GM12874 (cell line): ENCODE measurements around the gene MPLKIP.

ENCODE experiments used
- TF ChIP-seq, protein P1 (sequence below): IDR thresholded peaks from 2 replicates; pipeline ENCODE4 v1.5.1; 2011; ENCODE audit warnings: low read depth, mild to moderate bottlenecking, control low read depth, low read length, moderate library complexity; ENCODE audit not compliant: insufficient read depth

Gene MPLKIP

DNA sequence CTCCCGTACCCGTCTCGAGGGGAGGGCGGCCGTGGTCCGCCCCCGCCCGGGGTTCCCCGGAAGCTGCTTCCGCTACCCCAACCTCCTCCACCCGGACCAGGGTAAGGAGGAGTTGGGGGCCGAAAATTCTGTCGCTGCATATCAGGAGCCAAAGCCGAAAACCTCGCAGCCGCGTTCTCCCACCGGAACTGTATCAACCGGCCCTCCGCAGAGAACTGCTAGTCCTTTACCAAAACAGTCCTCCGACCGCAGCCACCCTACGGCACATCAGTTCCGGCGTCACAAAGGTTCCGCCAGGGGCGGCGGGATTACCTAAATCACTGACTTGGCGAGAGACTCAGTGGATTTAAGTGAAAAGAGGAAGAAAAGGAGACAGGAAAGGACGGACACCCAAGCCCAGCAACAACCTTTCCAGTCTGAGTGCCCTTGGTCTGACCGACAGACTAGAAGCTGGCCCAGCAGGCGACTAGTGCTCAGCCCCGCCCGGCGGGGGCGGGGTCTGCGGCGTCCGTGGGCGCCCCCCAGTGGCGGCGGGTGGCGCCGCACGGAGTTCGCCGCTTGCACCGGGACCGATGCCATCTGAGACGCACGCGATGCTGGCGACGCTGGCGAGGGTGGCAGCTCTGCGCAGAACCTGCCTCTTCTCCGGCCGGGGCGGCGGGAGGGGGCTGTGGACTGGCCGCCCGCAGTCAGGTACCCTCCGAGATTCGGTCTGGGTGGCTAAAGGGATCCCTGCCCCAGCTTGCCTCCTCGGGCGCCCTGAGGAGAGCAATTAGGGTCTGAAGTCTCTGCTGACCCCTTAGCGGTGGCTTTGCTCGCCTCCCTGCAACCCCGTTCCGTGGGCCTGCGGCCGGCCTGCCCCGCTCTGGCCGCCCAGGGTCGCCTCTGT, at the start of gene MPLKIP, which contains the start of gene SUGCT:
TSS of gene MPLKIP (minus strand) at position 195 of the 889 bp plus-strand sequence. CDS start at position 140, 55 bp downstream.
TSS of gene SUGCT (plus strand) at position 578 of the 889 bp plus-strand sequence.
- TF ChIP-seq, protein P1, sequence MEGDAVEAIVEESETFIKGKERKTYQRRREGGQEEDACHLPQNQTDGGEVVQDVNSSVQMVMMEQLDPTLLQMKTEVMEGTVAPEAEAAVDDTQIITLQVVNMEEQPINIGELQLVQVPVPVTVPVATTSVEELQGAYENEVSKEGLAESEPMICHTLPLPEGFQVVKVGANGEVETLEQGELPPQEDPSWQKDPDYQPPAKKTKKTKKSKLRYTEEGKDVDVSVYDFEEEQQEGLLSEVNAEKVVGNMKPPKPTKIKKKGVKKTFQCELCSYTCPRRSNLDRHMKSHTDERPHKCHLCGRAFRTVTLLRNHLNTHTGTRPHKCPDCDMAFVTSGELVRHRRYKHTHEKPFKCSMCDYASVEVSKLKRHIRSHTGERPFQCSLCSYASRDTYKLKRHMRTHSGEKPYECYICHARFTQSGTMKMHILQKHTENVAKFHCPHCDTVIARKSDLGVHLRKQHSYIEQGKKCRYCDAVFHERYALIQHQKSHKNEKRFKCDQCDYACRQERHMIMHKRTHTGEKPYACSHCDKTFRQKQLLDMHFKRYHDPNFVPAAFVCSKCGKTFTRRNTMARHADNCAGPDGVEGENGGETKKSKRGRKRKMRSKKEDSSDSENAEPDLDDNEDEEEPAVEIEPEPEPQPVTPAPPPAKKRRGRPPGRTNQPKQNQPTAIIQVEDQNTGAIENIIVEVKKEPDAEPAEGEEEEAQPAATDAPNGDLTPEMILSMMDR, result peak; percentile 97

DNA sequence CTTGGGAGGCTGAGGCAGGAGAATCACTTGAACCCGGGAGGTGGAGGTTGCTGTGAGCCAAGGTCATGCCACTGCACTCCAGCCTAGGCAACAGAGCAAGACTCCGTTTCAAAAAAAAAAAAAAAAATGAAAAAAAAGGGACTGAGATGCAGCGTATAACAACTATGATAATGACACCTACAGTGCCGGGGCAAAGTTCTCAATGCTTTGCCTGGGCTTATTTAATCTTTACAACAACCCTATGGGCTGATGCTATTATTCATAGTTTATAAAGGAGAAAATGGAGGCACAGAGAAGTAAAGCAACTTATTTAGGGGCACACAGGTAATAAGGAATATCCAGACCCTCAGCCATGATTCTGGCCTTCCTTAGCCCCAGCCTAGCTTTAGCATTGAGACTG, 48.0 kb upstream of the MPLKIP start:
- TF ChIP-seq, protein P1, result no peak

DNA sequence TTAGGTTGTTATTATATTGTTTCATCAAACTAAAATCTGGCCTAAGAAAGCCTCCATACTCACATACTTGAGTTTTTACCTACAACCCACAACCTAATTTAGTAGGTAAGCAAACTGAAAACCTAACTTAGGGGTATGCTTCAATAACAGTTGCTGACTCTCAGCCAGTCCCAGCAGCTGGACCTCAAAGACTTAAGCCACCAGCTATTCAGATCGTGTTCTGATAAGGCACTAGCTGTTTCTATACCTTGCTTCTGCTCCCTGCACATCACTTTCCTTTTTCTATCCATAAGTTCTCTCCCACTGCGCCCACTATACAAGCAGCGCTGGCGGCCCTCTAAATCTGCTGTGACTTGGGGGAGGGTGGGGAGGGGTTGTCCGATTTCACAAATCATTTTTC, 42.6 kb upstream of the MPLKIP start:
- TF ChIP-seq, protein P1, result no peak

DNA sequence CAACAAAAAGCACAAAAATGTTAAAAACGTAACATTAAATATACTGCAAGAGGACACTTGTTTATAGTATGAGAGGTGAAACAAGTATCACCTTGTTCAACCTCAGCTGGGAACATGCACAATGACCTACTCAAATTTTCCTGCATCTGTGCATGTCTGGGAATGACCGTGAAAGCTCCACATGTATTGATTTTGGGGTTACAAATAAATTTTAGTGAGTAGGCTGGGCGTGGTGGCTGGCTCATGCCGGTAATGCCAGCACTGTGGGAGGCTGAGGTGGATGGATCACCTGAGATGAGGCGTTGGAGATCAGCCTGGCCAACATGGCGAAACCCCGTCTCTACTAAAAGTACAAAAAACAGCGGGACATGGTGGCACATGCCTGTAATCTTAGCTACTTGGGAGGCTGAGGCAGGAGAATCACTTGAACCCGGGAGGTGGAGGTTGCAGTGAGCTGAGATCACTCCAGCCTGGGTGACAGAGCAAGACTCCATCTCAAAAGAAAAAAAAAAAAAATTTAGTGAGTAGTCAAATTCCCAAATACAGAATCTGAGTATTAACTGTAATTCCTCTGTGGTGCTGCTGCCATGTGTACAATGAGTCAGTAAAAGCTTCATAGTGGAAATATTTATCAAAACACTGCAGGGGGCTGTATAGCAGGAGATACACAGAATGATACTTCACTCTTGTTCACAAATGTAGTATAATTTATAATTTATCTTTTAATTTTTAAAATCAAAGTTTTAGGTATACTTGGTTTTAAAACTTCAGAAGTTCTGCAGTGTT, 41.5 kb upstream of the MPLKIP start:
- TF ChIP-seq, protein P1, result no peak

DNA sequence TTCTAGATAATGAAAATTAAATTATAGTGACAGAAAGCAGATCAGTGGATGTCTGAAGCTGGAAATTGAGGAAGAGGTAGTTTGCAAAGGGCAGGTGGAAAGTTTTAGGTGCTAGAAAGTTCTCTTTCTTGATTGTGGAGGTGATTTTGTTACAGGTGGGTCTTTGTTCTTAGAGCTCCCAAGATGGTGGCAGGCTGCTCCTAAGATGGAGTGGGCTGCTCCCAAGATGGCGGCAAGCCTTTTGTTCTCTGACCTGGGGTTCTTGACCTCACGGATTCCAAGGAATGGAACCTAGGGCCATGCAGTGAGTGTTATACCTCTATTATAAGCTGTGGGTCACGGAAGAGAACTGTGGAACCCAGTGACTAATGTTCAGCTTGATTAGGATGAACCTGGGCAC, 32.9 kb upstream of the MPLKIP start:
- TF ChIP-seq, protein P1, result no peak

DNA sequence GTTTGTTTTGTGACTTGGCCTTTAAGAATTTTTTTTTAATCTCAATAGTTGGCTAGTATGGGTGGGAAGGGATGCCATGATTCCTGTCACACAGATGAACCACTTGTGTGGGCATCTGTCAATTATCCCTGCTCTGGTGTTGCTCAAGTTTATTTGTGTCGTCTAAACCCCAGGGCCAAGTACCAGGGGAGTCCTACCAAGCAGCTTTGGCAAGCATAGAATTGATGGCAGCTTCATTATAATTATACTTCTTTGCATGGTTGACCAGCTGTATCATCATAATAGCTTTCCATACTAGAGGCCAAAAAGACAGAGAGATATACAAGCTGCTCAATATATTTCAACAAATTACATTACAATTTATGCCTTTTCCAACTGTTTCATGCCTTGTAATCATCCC, 30.8 kb upstream of the MPLKIP start:
- TF ChIP-seq, protein P1, result no peak

DNA sequence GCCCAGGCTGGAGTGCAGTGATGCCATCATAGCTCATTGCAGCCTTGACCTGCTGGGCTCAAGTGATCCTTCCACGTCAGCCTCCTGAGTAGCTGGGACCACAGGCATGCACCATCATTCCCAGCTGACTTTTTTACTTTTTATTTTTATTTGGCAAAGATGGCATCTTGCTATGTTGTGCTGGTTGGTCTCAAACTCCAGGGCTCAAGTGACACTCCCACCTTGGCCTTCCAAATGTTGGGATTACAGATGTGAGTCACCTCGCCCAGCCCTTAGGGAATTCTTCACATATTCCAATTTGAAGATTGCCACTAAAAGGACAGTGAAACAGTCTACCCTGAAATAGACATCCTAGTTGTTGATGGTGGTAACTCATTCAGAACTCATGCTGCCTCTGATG, 28.1 kb upstream of the MPLKIP start:
- TF ChIP-seq, protein P1, result no peak
